HEK293 (cell line): ENCODE results near the gene TIMM44.
A peak's percentile ranks its signal among the peaks of the same experiment; 100 is the strongest.

Experiments
- CTCF ChIA-PET: fragments of 350-600 bp; formaldehyde crosslinking; extraction: SDS; loops from one replicate; lab custom pipeline; 2021; ENCODE audit warnings: antibody characterized with exemption; lab: Yijun Ruan, JAX
- POLR2A ChIA-PET: fragments of 300-600 bp; formaldehyde crosslinking; extraction: SDS; loops from one replicate; lab custom pipeline; 2020; ENCODE audit warnings: antibody characterized with exemption, inconsistent platforms; lab: Yijun Ruan, JAX
- H3K27ac ChIP-seq: fragments of 200-500 bp; sonication (Bioruptor generic); 2 replicates; pipeline ENCODE4 v1.5.1; 2014; ENCODE audit warnings: low read depth, low read length, control low read depth, inconsistent platforms; ENCODE audit errors: extremely low read depth
- H3K36me3 ChIP-seq, 2 experiments: fragments of 200-500 bp in 1 of 2; sonication (Bioruptor generic) in 1 of 2; 1 replicate in 1 of 2; 2 replicates in 1 of 2; pipeline ENCODE4 v1.5.1; 2014 to 2017; ENCODE audit warnings: inconsistent platforms in 2 of 2, low read length in 2 of 2; ENCODE audit not compliant: control insufficient read depth in 2 of 2, insufficient read depth in 1 of 2
- H3K4me1 ChIP-seq: fragments of 200-500 bp; sonication (Bioruptor generic); 2 replicates; pipeline ENCODE4 v1.5.1; 2014; ENCODE audit warnings: mild to moderate bottlenecking, low read length, inconsistent platforms; ENCODE audit not compliant: control insufficient read depth, insufficient read depth
- H3K4me3 ChIP-seq: 2 replicates; pipeline ENCODE4 v1.5.1; 2011; ENCODE audit warnings: low read depth, mild to moderate bottlenecking, control low read depth, low read length, moderate library complexity
- H3K9me3 ChIP-seq: fragments of 200-500 bp; sonication (Bioruptor generic); 2 replicates; pipeline ENCODE4 v1.5.1; 2014; ENCODE audit warnings: low read depth, low read length, inconsistent platforms; ENCODE audit not compliant: control insufficient read depth, insufficient read depth
- EGR2 ChIP-seq: fragments of 450-650 bp; formaldehyde crosslinking; IDR thresholded peaks from 2 replicates; pipeline ENCODE4 v1.5.1; 2016; ENCODE audit warnings: low read depth, missing biosample characterization, missing genetic modification characterization
- GLIS1 ChIP-seq: fragments of 450-650 bp; formaldehyde crosslinking; IDR thresholded peaks from 2 replicates; pipeline ENCODE4 v1.5.1; 2016; ENCODE audit warnings: missing biosample characterization, missing genetic modification characterization
- KLF17 ChIP-seq: fragments of 450-650 bp; formaldehyde crosslinking; IDR thresholded peaks from 2 replicates; pipeline ENCODE4 v1.5.1; 2016; ENCODE audit warnings: missing biosample characterization, missing genetic modification characterization
- MZF1 ChIP-seq: fragments of 450-650 bp; formaldehyde crosslinking; IDR thresholded peaks from 2 replicates; pipeline ENCODE4 v1.5.1; 2017; ENCODE audit warnings: missing biosample characterization, missing genetic modification characterization, borderline replicate concordance
- SCRT1 ChIP-seq: fragments of 450-650 bp; formaldehyde crosslinking; IDR thresholded peaks from 2 replicates; pipeline ENCODE4 v1.5.1; 2016; ENCODE audit warnings: missing biosample characterization, missing genetic modification characterization, borderline replicate concordance
- SP2 ChIP-seq: fragments of 450-650 bp; formaldehyde crosslinking; IDR thresholded peaks from 2 replicates; pipeline ENCODE4 v1.5.1; 2016; ENCODE audit warnings: missing biosample characterization, missing genetic modification characterization
- ZFHX2 ChIP-seq: fragments of 450-650 bp; formaldehyde crosslinking; conservative IDR thresholded peaks from 2 replicates; pipeline ENCODE4 v1.5.1; 2016; ENCODE audit warnings: missing biosample characterization, missing genetic modification characterization
- ZNF155 ChIP-seq: fragments of 450-650 bp; formaldehyde crosslinking; IDR thresholded peaks from 2 replicates; pipeline ENCODE4 v1.5.1; 2016; ENCODE audit warnings: missing biosample characterization, missing genetic modification characterization
- ZNF175 ChIP-seq: fragments of 450-650 bp; formaldehyde crosslinking; IDR thresholded peaks from 2 replicates; pipeline ENCODE4 v1.5.1; 2016; ENCODE audit warnings: missing biosample characterization, missing genetic modification characterization
- ZNF202 ChIP-seq: fragments of 450-650 bp; formaldehyde crosslinking; IDR thresholded peaks from 2 replicates; pipeline ENCODE4 v1.5.1; 2016; ENCODE audit warnings: missing biosample characterization, missing genetic modification characterization, borderline replicate concordance
- ZNF280D ChIP-seq: fragments of 450-650 bp; formaldehyde crosslinking; IDR thresholded peaks from 2 replicates; pipeline ENCODE4 v1.5.1; 2016; ENCODE audit warnings: missing biosample characterization, missing genetic modification characterization
- ZNF311 ChIP-seq: fragments of 450-650 bp; formaldehyde crosslinking; IDR thresholded peaks from 2 replicates; pipeline ENCODE4 v1.5.1; 2017; ENCODE audit warnings: missing biosample characterization, missing genetic modification characterization, borderline replicate concordance
- ZNF324 ChIP-seq: fragments of 450-650 bp; formaldehyde crosslinking; IDR thresholded peaks from 2 replicates; pipeline ENCODE4 v1.5.1; 2016; ENCODE audit warnings: missing biosample characterization, missing genetic modification characterization
- ZNF341 ChIP-seq: fragments of 450-650 bp; formaldehyde crosslinking; IDR thresholded peaks from 2 replicates; pipeline ENCODE4; 2016; ENCODE audit warnings: low read depth, missing biosample characterization, missing genetic modification characterization
- ZNF416 ChIP-seq: fragments of 450-650 bp; formaldehyde crosslinking; IDR thresholded peaks from 2 replicates; pipeline ENCODE4 v1.5.1; 2016; ENCODE audit warnings: missing biosample characterization, missing genetic modification characterization
- ZNF473 ChIP-seq: fragments of 450-650 bp; formaldehyde crosslinking; IDR thresholded peaks from 2 replicates; pipeline ENCODE4 v1.5.1; 2017; ENCODE audit warnings: missing biosample characterization, missing genetic modification characterization
- ZNF558 ChIP-seq: fragments of 450-650 bp; formaldehyde crosslinking; IDR thresholded peaks from 2 replicates; pipeline ENCODE4 v1.5.1; 2016; ENCODE audit warnings: missing biosample characterization, missing genetic modification characterization
- ZNF596 ChIP-seq: fragments of 450-650 bp; IDR thresholded peaks from 2 replicates; pipeline ENCODE4 v1.5.0; 2018; ENCODE audit warnings: missing biosample characterization, mild to moderate bottlenecking, missing genetic modification characterization, moderate library complexity
- ZSCAN18 ChIP-seq: fragments of 450-650 bp; formaldehyde crosslinking; IDR thresholded peaks from 2 replicates; pipeline ENCODE4 v1.5.1; 2016; ENCODE audit warnings: missing biosample characterization, missing genetic modification characterization

Gene TIMM44

GRCh38 chr19:7992575-7992974 is 49.1 kb upstream of the TIMM44 start (continued):
- TF ChIP-seq MZF1 (tag by site-specific recombination) (no peak), ZNF175 (tag by site-specific recombination) (no peak), ZNF558 (tag by site-specific recombination) (no peak), ZNF341 (tag by site-specific recombination) (no peak)

- CTCF ChIA-PET: interaction anchor here (0.6 to 2.9 kb wide), 3 partner anchors 13 to 258 kb away, joined by 3 to 20 read pairs (median 4); no protein-coding TSS in a partner anchor
- H3K27ac ChIP-seq: no peak overlapping the region
- H3K36me3 ChIP-seq: peaks cover 26 to 90% of the 10 kb centered on the region in 2 experiments
Measured at GRCh38 chr19:7989071-7989575, 45.7 kb upstream of the TIMM44 start.

GRCh38 chr19:7988307-7988706 is 44.8 kb upstream of the TIMM44 start:
- Histone ChIP-seq H3K9me3 (no peaks in the 10 kb centered on the region), H3K4me1 (no peaks in the 10 kb centered on the region; the same call in 1 of the 2 replicates), H3K36me3 (peaks cover 26 to 96% of the 10 kb centered on the region in 2 experiments)

More at GRCh38 chr19:7989071-7989575, 45.7 kb upstream of the TIMM44 start:
- Histone ChIP-seq H3K4me1 (no peaks in the 10 kb centered on the region; the same call in 1 of the 2 replicates), H3K9me3 (no peaks in the 10 kb centered on the region), H3K4me3 (no peak overlapping the region)
- TF ChIP-seq SCRT1 (tag by site-specific recombination): no peak
- TF ChIP-seq ZNF280D (tag by site-specific recombination): no peak
- TF ChIP-seq ZNF473: no peak
- no peak for TF ChIP-seq ZNF416 (tag by site-specific recombination)
- POLR2A ChIA-PET: interaction anchor here (1.2 kb wide), 1 partner anchor 17 kb away, joined by 5 read pairs; no protein-coding TSS in a partner anchor

More at GRCh38 chr19:7988307-7988706, 44.8 kb upstream of the TIMM44 start:
- CTCF ChIA-PET: interaction anchor here (1.3 kb wide), 1 partner anchor 14 kb away, joined by 10 read pairs; no protein-coding TSS in a partner anchor
- TF ChIP-seq ZNF324 (no peak), ZSCAN18 (tag by site-specific recombination) (no peak), ZFHX2 (tag by site-specific recombination) (peak; percentile 74), KLF17 (tag by site-specific recombination) (no peak), ZNF596 (no peak), EGR2 (tag by site-specific recombination) (peak; percentile 72), SP2 (tag by site-specific recombination) (0 out of 2 replicates have a peak, but pooled peaks have one; percentile 8), ZNF311 (no peak), GLIS1 (tag by site-specific recombination) (peak; percentile 45; the same call in 1 of the 2 replicates), ZNF155 (tag by site-specific recombination) (no peak), ZNF202 (tag by site-specific recombination) (no peak)
- TF ChIP-seq, all 188 proteins: peak for 4
- POLR2A ChIA-PET: no interaction called here
- no peak overlapping the region for H3K27ac ChIP-seq
- no peak overlapping the region for H3K4me3 ChIP-seq
